Measurements from ENCODE around the gene ZNF808.
"Not testable (repeated sequence)": the region's sequence is repeated elsewhere in the genome, so short reads cannot be mapped to it uniquely, and the experiment has no call there.

DNA sequence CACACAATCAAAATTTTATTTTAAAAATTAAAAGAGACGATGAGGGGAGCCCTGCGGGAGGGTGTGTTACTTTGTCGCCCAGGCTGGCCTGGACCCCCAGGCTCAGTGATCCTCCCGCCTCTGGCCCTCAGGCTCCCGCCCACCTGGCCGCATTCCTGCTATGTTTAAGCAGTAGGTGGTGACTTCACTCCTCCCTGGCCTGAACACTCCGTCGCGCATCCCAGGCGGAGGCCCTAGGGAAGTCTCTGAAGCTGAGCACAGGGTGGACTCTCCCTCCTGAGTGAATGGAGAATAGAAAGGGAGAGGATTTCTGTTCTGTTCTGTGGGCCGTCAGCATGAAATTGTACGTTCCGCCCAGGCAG is 42.2 kb downstream of the ZNF808 start:
- TF ChIP-seq, protein P1, sequence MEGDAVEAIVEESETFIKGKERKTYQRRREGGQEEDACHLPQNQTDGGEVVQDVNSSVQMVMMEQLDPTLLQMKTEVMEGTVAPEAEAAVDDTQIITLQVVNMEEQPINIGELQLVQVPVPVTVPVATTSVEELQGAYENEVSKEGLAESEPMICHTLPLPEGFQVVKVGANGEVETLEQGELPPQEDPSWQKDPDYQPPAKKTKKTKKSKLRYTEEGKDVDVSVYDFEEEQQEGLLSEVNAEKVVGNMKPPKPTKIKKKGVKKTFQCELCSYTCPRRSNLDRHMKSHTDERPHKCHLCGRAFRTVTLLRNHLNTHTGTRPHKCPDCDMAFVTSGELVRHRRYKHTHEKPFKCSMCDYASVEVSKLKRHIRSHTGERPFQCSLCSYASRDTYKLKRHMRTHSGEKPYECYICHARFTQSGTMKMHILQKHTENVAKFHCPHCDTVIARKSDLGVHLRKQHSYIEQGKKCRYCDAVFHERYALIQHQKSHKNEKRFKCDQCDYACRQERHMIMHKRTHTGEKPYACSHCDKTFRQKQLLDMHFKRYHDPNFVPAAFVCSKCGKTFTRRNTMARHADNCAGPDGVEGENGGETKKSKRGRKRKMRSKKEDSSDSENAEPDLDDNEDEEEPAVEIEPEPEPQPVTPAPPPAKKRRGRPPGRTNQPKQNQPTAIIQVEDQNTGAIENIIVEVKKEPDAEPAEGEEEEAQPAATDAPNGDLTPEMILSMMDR (IDR thresholded peaks at IDR 0.05) = not testable (repeated sequence)
- not testable (repeated sequence) for TF ChIP-seq POLR2A (IDR thresholded peaks at IDR 0.05)

All from right lobe of liver (tissue), 4 donors.